Astrocyte of the cerebellum (primary cell): ENCODE measurements around the gene NME9.
A peak's percentile ranks its signal among the peaks of the same experiment; 100 is the strongest.

Experiments used
- DNase-seq: peaks from one replicate; pipeline ENCODE4 v3.0.0-alpha.2; 2011; ENCODE audit warnings: low read depth
- H3K4me3 ChIP-seq: 2 replicates; pipeline ENCODE4 v1.5.1; 2011; ENCODE audit warnings: mild to moderate bottlenecking, low read depth, low read length, moderate library complexity
- in situ Hi-C: cut with HindIII; loops from 2 replicates; pipeline ENCODE4 v1.10.0; 2017; ENCODE audit warnings: low sequenced_read_pairs
- TF ChIP-seq, protein P1 (sequence below): IDR thresholded peaks from 2 replicates; pipeline ENCODE4 v1.5.1; 2012; ENCODE audit warnings: low read length, low read depth, moderate library complexity, mild to moderate bottlenecking; ENCODE audit errors: missing control alignments

Gene NME9

DNA sequence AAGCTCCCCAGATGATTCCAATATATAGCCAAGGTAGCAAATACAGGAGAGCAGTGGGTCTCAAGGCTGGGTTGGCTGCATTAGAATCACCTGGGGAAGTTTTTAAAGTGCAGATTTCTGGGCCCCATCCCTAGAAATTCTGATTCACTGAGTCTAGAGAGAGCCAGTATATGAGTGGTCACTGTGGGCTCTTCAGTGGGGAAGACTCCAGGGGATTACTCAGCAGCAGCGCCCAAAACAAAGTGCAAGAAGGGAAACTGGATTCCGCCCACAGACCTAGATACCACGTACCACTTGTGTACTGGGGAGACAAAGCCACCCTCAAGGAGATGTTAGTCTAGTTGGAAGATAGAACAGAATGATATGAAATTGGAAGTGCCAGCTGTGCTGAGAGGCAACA lies 40.0 kb downstream of the NME9 start:
- in situ Hi-C loops, result no loop called here
- no peak for DNase-seq
- no peak overlapping the region for H3K4me3 ChIP-seq

DNA sequence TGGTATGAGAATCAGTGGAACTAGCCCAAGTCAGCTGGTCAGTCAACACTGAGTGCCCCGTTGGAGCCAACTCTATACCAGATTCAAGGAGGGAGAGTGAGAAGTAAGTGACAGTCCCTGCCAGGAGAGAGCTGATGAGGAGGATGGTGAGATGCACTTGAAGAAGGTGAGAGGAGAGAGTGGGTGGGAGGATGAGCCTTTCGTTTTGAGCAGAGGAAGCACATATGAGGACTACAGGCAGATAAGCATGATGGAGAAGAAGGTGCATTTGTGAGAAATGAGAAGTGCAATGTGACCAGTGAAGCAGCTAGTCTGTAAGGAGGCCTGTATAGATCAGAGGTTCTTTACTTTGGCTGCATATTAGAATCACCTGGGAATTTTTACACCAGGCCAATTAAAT lies 40.4 kb downstream of the NME9 start:
- DNase-seq, result no peak
- in situ Hi-C loops, result no loop called here
- no peak overlapping the region for H3K4me3 ChIP-seq
- TF ChIP-seq, protein P1, sequence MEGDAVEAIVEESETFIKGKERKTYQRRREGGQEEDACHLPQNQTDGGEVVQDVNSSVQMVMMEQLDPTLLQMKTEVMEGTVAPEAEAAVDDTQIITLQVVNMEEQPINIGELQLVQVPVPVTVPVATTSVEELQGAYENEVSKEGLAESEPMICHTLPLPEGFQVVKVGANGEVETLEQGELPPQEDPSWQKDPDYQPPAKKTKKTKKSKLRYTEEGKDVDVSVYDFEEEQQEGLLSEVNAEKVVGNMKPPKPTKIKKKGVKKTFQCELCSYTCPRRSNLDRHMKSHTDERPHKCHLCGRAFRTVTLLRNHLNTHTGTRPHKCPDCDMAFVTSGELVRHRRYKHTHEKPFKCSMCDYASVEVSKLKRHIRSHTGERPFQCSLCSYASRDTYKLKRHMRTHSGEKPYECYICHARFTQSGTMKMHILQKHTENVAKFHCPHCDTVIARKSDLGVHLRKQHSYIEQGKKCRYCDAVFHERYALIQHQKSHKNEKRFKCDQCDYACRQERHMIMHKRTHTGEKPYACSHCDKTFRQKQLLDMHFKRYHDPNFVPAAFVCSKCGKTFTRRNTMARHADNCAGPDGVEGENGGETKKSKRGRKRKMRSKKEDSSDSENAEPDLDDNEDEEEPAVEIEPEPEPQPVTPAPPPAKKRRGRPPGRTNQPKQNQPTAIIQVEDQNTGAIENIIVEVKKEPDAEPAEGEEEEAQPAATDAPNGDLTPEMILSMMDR, result no peak

More for the DNA sequence above, 40.0 kb downstream of the NME9 start:
- TF ChIP-seq, protein P1, result no peak

DNA sequence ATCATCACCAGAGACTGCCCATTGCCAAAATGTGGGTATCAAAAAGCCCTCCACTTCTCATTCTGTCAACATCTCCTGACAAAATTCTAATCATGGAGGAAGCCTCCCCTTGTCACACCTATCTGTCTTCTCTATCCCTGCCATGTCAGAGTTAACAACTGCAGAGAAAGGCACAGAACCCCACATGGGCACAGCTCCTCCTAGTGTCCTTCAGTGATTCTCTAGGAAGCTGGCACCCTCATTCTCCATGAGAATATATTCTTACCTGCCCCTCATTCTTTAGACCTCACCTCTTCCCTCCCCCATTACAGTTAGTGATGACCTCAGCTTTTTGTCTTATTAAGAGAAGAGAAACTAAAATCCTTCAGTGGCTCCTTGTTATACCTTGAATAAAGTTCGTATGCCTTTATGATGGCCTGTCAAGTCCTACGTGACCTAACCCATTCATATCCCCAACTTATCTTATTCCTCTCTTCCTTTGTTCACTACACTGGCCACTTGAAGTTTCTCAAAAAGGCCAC lies 44.6 kb downstream of the NME9 start:
- TF ChIP-seq, protein P1, result peak; percentile 23
- H3K4me3 ChIP-seq, result no peak overlapping the region
- in situ Hi-C loops, result no loop called here
- no peak for DNase-seq

DNA sequence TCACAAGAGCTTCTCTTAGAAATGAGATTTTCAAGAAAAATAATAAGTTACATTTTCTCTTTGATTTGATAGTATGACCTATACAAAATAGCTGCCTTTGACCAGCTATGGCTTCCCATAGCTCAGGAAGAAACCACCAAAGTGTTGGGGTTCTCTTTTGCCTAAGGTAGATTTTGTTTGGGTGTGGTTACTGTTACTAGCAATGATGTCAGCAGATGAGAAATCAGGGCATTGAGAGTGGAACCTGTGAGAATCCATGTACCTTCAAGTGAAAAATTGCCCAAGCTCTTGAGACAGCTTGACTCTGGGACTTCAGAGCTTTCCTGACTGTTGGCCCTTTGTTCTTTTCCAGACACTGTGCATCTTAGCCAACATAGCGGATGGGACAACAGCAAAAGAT lies 45.6 kb downstream of the NME9 start:
- TF ChIP-seq, protein P1, result no peak
- in situ Hi-C loops, result no loop called here
- no peak overlapping the region for H3K4me3 ChIP-seq
- no peak for DNase-seq

DNA sequence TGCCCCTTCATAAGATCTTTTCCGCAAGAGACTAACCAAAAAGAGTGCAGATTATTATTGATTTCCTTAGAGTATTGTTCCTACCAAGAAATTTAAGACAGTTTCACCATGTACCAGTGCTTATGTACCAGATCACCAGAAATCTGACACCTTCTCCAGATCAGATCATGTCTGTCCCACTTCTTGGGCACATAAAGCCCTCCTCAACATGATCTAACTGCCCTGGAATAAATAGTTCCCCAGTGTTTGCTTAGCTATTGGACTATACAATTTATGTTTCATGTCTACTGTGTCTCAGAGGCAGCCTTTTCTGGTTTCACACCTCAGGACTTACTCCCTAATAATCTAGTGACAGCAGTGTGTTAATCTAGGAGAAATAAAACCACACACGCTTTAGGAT lies 46.8 kb downstream of the NME9 start:
- in situ Hi-C loops, result no loop called here
- TF ChIP-seq, protein P1, result no peak
- DNase-seq, result no peak
- no peak overlapping the region for H3K4me3 ChIP-seq

DNA sequence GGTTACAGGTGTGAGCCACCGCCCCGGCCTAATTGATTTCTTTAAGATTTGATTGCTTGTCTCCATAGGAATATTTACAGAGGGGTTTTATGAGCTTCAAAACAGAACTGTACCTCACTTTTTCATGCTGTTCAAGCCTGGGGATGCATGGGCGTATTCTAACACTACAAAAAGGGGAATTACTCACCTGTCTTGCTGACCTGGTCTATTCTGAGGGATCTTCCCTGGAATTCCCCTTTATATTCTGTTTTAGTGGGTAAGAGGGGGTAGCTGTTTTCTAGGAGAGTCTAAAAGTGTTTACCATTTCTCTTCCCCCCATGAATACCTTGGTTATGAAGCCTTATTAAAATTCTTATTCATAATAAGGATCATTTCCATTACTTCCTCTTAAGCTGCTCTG lies 48.1 kb downstream of the NME9 start:
- no peak for DNase-seq
- no peak overlapping the region for H3K4me3 ChIP-seq
- TF ChIP-seq, protein P1, result no peak
- in situ Hi-C loops, result no loop called here
